HepG2 (cell line): ENCODE measurements around the gene TXNRD2. TPM values are rescaled to one million over a fixed set of nuclear protein-coding genes. Genes with fewer than 3 reads are reported as not detected.

Source experiments
- ATF3 ChIP-seq: sonication (generic); formaldehyde crosslinking; IDR thresholded peaks from 2 replicates; pipeline ENCODE4 v1.4.0; 2020; ENCODE audit warnings: missing genetic modification reagents
- FOSL1 ChIP-seq: sonication (generic); formaldehyde crosslinking; IDR thresholded peaks from 2 replicates; pipeline ENCODE4 v1.9.0; 2021; ENCODE audit warnings: missing genetic modification reagents, borderline replicate concordance
- HOXD1 ChIP-seq: sonication (generic); formaldehyde crosslinking; IDR thresholded peaks from 2 replicates; pipeline ENCODE4 v1.5.0; 2020; ENCODE audit warnings: missing genetic modification reagents
- KLF9 ChIP-seq: IDR thresholded peaks from 2 replicates; pipeline ENCODE4 v1.6.1; 2016; ENCODE audit warnings: low read depth
- MED1 ChIP-seq: sonication (generic); formaldehyde crosslinking; IDR thresholded peaks from 2 replicates; pipeline ENCODE4 v1.4.0; 2020; ENCODE audit warnings: missing genetic modification reagents
- RBM22 ChIP-seq: fragments of 200-400 bp; formaldehyde crosslinking; optimal IDR thresholded peaks from 2 replicates; pipeline ENCODE3; 2017; ENCODE audit warnings: mild to moderate bottlenecking, low read length, moderate library complexity
- SMYD3 ChIP-seq: sonication (generic); formaldehyde crosslinking; IDR thresholded peaks from 2 replicates; pipeline ENCODE4 v1.8.1; 2023; ENCODE audit warnings: mild to moderate bottlenecking, missing genetic modification reagents
- SOX13 ChIP-seq, 3 experiments: fragments of 450-650 bp in 1 of 3; sonication (generic) in 1 of 3; formaldehyde crosslinking in 1 of 3; IDR thresholded peaks in 2 of 3; conservative IDR thresholded peaks in 1 of 3; 2 replicates each; pipeline versions ENCODE4 v1.5.0 to v1.6.1; 2016 to 2020; ENCODE audit warnings: antibody characterized with exemption in 1 of 3, mild to moderate bottlenecking in 1 of 3, missing compliant biosample characterization in 1 of 3, missing genetic modification reagents in 1 of 3, moderate library complexity in 1 of 3
- ZBTB25 ChIP-seq: IDR thresholded peaks from 2 replicates; pipeline ENCODE4 v1.6.1; 2018; ENCODE audit warnings: missing genetic modification reagents
- ZBTB43 ChIP-seq: sonication (generic); formaldehyde crosslinking; conservative IDR thresholded peaks from 2 replicates; pipeline ENCODE4 v1.4.0; 2020; ENCODE audit warnings: missing genetic modification reagents
- ZFX ChIP-seq: sonication (generic); formaldehyde crosslinking; IDR thresholded peaks from 2 replicates; pipeline ENCODE4 v1.4.0; 2020; ENCODE audit warnings: mild to moderate bottlenecking, low read depth, missing genetic modification reagents, moderate library complexity
- ZHX2 ChIP-seq, 2 experiments: sonication (generic) in 1 of 2; formaldehyde crosslinking in 1 of 2; IDR thresholded peaks; 2 replicates each; pipeline versions ENCODE4 v1.6.1 to v1.9.0; 2014 to 2022; ENCODE audit warnings: antibody characterized with exemption in 1 of 2, borderline replicate concordance in 1 of 2, inconsistent platforms in 1 of 2, low read depth in 1 of 2, missing genetic modification reagents in 1 of 2
- ZNF652 ChIP-seq: IDR thresholded peaks from 2 replicates; pipeline ENCODE4 v1.6.1; 2016; ENCODE audit warnings: low read depth, borderline replicate concordance
- ZNF75D ChIP-seq: sonication (generic); formaldehyde crosslinking; IDR thresholded peaks from 2 replicates; pipeline ENCODE4 v1.8.1; 2023; ENCODE audit warnings: missing genetic modification reagents, mild to moderate bottlenecking, borderline replicate concordance
- polyA plus RNA-seq, 8 experiments: library from polyadenylated mRNA; depleted of rRNA in 3 of 8; stranded (reverse) in 7 of 8; unstranded in 1 of 8; fragments of >200 nt; fragmentation: Illumina TruSeq in 4 of 8; extraction: Trizol in 4 of 8; gene quantifications; 2 replicates each; pipeline versions ENCODE4 v1.2.1 to v1.2.3, GENCODE V29; 2011 to 2016; ENCODE audit warnings: low read depth in 4 of 8, missing spikeins in 1 of 8, mixed read lengths in 1 of 8; ENCODE audit not compliant: insufficient read depth in 1 of 8
- total RNA-seq, 5 experiments: library from RNA; depleted of rRNA; stranded (reverse); fragments of >200 nt; fragmentation: Illumina TruSeq; extraction: Trizol; gene quantifications; 2 replicates each; pipeline ENCODE4 v1.2.3, GENCODE V29; 2016; ENCODE audit warnings: low read depth in 1 of 5
- TF ChIP-seq, protein P1 (sequence below): sonication (generic); formaldehyde crosslinking; IDR thresholded peaks from 2 replicates; pipeline ENCODE4 v1.8.1; 2023; ENCODE audit warnings: mild to moderate bottlenecking, moderate library complexity, missing genetic modification reagents

TXNRD2 gene
- total and polyA plus RNA-seq, 2 of the 13 experiments (the other 11 are each of a cell fraction or from before 2014, with no cell fraction given), result 17.5 to 18.6 TPM

DNA sequence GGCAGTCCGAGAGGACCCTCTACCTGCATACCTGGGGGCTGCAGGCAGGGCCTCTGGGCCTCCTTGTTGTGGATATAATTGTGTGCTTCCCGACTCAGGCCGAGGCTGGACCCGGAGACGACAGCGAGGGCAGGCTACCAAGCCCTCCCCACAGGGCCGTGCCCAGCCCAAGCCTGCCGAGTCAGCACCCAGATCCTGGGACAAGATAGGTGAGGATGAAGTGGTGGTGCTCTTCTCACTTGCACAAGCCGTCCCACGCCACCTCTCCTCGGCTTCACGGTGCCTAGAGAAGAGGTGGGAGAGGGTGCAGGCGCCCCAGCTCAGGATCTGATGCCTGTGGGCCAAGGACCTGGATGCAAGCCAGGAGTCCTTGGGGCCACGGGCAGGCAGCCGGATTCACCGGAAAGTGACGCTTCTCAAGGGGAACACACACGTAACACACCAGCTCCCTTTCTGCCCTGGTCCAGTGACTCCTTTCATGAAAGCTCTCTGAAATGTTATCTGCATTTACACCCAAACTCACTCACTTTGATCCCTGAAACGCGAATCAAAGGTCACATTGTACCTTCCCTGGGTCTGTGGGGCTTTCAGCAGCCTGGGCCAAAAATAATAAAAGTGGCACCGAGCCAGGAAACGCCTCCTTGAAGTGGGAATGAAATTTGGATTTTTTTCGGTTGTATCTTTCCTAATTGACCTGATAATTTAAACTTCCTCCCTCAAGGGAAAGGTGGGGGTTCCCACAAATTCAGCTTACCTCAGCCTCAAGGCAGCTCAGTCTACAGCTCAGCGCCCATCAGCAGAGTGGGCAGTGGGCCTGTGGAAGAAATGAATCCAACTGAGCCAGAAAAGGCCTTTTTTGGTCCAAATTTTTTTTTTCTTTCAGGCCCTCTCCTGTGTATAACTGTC is 85.9 kb downstream of the TXNRD2 start (continued):
- TF ChIP-seq ZBTB43 (CRISPR knock-in tag) (peak; percentile 94), ZBTB25 (CRISPR knock-in tag) (peak; percentile 50; the same call in 1 of the 2 replicates), FOSL1 (CRISPR knock-in tag) (no peak), KLF9 (CRISPR knock-in tag) (no peak), RBM22 (peak; percentile 18), ZHX2 (IDR thresholded peaks at IDR 0.05; ENCODE audit: low read depth) (no peak), ZHX2 (CRISPR knock-in tag; IDR thresholded peaks at IDR 0.05; ENCODE audit: borderline replicate concordance) (no peak), ZNF652 (CRISPR knock-in tag) (peak; percentile 34; the same call in 1 of the 2 replicates), MED1 (CRISPR knock-in tag) (peak; percentile 75), HOXD1 (CRISPR knock-in tag) (peak; percentile 9; the same call in 1 of the 2 replicates), ZFX (CRISPR knock-in tag) (peak; percentile 29; the same call in 1 of the 2 replicates), ZNF75D (CRISPR knock-in tag) (no peak), SMYD3 (CRISPR knock-in tag) (peak; percentile 78; the same call in 1 of the 2 replicates), ATF3 (CRISPR knock-in tag) (no peak), SOX13 (IDR thresholded peaks at IDR 0.05) (no peak), SOX13 (CRISPR knock-in tag; conservative IDR thresholded peaks at IDR 0.05 in 1 of 2, IDR thresholded peaks at IDR 0.05 in 1 of 2) (peak in 1 of 2 experiments; percentile 82; a peak in 2 of 4 replicates)
- TF ChIP-seq, protein P1, sequence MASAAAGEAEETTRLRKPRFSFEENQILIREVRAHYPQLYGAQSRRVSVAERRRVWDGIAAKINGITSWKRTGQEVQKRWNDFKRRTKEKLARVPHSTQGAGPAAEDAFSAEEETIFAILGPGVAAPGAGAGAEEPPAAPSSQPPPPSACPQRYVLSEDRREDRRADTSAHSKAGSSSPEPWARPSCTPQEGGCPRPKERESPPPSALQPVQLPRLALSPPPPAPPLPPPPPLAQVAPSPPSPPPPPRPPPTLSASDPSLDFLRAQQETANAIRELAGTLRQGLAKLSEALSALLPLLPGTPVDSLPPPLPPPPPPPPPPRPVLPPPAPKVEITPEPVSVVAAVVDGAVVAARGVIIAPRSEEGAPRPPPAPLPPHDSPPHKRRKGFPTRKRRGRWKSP (CRISPR knock-in tag), result no peak
